Measurements from ENCODE around the gene FAM163A.
A peak's percentile ranks its signal among the peaks of the same experiment; 100 is the strongest.
"Not testable (repeated sequence)": the region's sequence is repeated elsewhere in the genome, so short reads cannot be mapped to it uniquely, and the experiment has no call there.

The FAM163A gene

DNA sequence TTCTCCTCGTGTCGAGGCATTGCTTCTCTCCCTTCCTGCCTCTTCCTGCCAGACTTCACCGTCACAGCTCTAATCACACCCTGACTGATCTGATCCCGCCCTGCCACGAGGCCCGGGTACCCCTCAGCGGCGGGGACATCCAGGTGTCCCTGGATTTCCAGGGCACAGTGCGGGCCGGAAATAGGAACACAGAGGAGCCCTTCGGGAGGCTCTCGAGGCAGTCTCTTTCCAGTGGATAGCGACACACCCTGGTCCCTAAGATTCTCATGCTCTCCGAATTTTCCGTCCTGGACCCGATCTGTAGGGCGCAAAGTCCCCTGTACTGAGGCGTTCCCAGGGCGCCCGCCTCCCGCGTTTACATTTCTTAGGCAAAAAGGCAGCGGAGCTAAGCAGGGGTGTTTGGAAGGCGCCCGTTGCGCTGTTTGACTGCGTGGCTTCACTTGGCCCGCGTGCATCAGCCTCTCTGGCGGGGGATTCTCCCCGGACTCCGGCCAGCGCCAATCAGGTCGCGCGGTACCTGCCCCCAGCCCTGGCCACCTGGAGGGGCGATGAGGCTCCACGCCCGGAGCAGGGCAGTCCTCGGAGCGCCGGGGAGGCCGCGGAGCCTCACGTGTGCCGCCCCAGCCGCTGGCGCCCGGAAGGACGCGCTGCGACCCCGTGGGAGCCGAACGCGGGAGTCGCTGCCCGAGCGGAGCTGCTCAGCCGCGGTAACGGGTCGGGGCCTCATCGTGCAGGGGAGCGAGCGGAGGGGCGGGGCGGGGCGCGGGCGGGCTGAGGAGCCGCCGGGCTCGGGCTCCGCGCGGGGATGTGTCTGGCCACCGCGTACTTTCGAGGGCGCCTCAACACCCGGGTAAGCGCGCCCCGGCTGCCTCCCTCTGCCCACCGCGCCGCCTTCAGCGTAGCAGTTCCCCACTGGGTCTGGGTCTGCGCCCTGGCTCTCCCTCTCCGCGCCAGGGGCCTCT is at the start of gene FAM163A:
Gene FAM163A (plus strand): TSS at position 575 of the 962 bp plus-strand sequence. CDS start 69,807 bp downstream, outside the sequence.
- DNase-seq, result no peak

GRCh38 chr1:179694530-179694929 is 48.6 kb upstream of the FAM163A start:
- DNase-seq, result not testable (repeated sequence)

DNA sequence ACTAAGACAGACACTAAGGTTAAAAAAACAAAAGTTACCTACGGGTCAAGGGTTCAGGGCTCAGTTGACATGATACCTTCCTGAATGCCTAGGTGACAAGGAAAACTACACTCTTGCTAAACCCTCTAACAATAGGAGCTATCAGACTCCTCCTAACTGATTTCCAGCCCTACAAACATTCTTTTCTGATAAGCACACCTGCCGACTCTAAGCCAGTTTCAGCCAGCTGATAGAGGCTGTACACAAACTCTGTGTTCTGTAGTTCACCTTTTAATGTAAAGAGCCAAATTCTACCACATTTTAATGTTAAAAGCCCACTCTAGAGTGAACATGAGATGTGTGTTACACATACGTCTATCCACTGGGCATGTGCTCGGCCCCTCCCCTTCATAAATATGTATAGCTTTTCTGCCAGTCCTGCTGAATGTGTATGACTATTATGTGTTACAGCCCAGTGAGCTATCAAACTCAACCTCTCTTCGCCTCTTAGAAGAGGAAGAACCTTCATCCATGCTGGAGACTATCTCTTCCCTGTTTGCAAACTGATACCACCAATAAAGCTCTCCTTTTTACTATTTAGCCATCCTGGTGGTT is 40.0 kb upstream of the FAM163A start:
- no peak for DNase-seq

DNA sequence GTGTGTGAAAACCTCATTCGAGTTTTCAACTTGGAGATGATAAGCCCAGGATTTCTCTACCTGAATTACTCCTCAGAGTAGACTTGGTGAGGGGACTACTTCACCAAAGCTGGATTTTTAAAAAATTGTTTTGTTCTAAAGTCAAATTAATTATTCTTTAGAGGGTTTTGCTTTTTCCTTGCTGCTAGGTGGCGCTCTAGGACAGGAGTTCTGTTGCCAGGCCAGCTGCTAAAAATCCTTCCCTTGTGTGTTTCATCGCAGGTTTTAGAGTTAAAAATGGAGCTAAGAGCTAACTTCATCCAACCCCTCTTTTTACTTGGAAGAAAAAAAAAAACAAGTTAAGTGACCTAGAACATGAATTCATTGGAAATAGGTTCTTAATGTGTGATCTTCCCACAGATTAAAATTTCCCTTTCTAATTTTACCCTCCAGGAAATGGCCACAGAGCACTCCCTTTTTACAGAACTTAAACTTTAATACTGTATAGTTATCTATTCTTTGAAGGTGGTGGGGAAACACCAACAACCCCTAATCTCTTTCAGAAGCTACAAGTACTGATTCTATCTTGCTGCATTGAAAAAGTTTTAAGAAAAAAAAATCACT is 36.7 kb upstream of the FAM163A start:
- peak; percentile 66 to 77 for DNase-seq

- DNase-seq, result no peak
Measured at GRCh38 chr1:179707406-179707805, 35.7 kb upstream of the FAM163A start.

- DNase-seq, result no peak
Measured at GRCh38 chr1:179708434-179709195, 34.5 kb upstream of the FAM163A start.

DNA sequence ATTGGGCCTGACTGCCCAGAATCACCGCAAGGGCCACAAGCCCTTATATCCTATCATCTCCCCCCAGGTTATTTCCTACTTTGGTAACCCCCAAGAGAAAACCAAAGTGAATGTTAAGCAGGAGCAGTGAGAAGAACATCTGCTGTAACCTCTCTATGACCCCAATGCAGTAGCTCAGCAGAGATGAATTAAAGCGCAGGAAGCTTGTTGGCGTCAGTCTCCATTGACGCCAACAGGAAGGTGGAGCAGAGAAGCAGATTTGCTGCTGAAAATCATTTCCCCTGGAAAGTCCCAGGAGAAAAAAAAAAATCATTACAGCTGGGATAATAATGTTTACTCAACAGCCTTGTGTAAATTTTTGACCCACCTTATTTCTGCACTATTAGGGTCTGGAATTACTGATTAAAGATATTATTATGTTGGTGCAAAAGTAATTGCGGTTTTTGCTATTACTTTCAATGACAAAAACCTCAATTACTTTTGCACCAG is 33.2 kb upstream of the FAM163A start:
- DNase-seq, result peak in 1 of 2 experiments; percentile 17

GRCh38 chr1:179714159-179714558 is 28.9 kb upstream of the FAM163A start:
- no peak for DNase-seq

DNA sequence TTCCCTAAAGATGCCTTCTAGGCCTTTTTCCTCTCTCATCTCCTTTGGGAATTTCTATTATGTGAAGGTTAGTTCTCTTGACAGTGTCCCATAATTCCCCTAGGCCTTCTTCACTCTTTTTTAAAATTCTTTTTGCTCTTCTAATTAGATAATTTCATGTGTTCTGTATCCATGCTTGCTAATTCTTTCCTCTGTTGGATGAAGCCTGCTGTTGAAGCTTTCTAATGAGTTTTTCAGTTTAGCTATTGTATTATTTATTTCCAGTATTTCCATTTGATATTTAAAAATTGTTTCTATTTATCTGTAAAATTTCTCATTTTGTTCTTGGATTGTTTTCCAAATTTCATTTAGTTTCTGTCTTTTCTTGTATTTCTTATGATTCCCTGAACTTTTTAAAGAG is 28.5 kb upstream of the FAM163A start:
- no peak for DNase-seq

- no peak for DNase-seq
Measured at GRCh38 chr1:179719272-179719671, 23.8 kb upstream of the FAM163A start.

DNA sequence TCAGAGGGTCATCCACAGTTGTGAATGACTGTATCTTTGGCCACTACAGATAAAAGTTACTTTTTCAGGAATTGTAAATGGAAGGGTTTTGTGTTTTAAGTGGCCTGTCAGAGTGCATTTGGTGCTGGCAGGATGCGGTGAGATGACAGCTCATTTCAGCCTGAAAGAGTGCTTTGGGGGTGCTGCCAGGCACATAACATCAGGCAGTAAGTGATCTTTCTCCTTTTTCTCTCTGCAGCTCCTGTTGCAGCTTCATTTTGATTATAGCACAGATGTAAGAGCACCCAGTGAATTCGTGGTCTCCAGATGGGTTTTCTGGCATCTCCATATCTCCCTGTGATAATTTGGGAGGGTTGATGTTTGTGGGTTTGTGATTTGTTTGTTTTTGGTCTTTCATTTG is 14.8 kb upstream of the FAM163A start:
- DNase-seq, result no peak

GRCh38 chr1:179729881-179730280 is 13.2 kb upstream of the FAM163A start:
- no peak for DNase-seq

- no peak for DNase-seq
Measured at GRCh38 chr1:179731643-179732042, 11.4 kb upstream of the FAM163A start.

GRCh38 chr1:179742291-179742690 is 800 bp upstream of the FAM163A start:
- no peak for DNase-seq

DNA sequence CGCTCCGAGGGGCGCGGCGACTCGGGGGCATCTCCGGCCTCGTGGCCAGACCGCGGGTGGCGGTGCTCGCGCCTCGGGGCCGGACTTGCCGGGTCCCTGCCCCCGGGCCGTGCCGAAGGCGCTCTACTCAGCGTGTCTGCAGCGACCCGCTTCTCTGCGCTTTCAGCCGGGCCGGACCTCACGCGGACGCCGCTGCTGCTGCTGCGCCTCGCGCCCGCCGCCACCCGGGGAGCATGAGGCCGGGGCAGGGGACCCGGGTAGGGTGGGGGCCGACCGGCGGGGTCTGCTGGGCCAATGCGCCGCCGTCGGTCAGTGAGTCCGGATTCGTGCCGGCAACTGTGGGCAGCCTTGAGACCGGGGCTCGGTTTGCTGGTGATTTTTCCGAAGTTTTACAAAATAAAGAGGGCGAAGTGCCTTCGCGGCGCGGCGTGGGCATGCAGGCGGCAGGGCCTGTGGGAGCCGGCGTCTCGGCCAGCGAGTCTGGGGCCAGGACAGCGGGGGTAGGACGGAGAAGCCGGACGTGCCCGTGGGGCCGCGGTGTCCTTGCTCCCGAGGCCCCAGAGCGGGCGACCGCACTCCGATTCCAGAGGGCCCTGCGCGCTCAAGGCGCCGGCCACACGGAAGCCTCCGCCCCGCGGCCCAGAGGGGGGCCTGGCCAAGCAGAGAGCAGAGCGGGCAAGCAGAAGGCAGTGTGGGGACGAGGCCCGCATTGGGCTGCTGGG is 749 bp downstream of the FAM163A start:
- DNase-seq, result no peak

GRCh38 chr1:179744401-179745130 is 1.5 kb downstream of the FAM163A start:
- DNase-seq, result no peak

GRCh38 chr1:179745131-179745611 is 2.1 kb downstream of the FAM163A start:
- DNase-seq, result no peak

DNA sequence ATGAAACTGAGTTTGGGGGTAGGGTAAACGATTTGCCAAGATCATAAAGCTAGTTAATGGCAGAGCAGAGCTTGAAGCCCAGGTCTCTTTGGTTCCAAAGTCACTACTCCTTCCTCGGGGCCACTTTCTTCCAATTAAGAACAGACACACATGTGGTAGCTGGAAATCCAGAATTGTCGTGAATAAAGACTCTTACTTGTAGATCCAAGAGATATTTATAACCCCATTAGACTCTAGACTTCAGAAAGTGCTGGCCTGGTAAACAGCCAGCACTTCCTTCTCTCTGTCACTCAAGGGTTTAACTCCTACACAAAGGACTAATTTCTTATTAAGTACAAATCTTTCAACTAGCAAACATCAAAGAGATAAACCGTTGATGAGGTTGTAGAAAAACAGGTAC is 2.7 kb downstream of the FAM163A start:
- no peak for DNase-seq

GRCh38 chr1:179747611-179748010 is 4.5 kb downstream of the FAM163A start:
- no peak for DNase-seq

DNA sequence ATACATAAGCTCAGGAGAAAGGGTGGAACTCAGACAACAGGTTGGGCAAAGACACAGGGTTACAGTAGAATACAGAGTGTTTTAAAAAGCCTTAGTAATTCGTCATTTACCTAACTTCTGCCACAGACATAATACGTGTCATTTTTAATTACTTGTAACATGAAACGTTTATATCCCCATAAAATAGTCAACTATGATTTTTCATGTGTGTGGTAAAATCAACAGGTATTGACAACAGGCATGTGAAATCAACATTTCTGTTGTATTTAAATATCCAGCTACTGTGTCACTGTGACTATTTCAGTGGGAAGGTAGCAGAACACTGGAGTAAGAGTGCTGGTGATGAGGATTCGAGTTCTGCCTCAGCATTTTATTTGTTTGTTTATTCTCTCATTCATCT is 5.7 kb downstream of the FAM163A start:
- DNase-seq, result no peak

- DNase-seq, result no peak
Measured at GRCh38 chr1:179750630-179751029, 7.5 kb downstream of the FAM163A start.

Measured in NCI-H2081 (cell line).